ENCODE results near the gene VPS33A.

DNA sequence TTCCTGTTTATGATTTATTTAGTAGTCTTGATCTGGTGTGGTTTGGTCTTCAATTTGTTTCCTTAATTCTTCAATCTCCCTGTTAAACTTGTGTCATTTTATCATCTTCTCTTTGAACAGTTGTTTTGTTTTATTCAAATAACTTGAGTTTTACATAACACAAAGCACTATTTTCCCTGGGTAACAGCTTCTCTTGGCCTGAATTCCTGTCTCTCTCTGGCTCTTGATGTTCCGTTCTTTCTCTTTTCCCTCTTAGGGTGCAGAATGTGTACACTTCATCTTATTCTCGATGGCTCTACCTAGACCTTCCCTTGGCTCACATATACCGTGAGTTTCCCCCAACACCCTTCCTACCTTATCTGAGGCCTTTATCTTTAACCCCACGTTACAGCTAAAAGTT, 36.8 kb upstream of the VPS33A start:
- TF ChIP-seq BCL11A (IDR thresholded peaks at IDR 0.05; ENCODE audit: low read depth in 2 of 2, low read length in 2 of 2) = no peak
- TF ChIP-seq, protein P1, sequence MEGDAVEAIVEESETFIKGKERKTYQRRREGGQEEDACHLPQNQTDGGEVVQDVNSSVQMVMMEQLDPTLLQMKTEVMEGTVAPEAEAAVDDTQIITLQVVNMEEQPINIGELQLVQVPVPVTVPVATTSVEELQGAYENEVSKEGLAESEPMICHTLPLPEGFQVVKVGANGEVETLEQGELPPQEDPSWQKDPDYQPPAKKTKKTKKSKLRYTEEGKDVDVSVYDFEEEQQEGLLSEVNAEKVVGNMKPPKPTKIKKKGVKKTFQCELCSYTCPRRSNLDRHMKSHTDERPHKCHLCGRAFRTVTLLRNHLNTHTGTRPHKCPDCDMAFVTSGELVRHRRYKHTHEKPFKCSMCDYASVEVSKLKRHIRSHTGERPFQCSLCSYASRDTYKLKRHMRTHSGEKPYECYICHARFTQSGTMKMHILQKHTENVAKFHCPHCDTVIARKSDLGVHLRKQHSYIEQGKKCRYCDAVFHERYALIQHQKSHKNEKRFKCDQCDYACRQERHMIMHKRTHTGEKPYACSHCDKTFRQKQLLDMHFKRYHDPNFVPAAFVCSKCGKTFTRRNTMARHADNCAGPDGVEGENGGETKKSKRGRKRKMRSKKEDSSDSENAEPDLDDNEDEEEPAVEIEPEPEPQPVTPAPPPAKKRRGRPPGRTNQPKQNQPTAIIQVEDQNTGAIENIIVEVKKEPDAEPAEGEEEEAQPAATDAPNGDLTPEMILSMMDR (IDR thresholded peaks at IDR 0.05; ENCODE audit: control extremely low read depth in 1 of 3, insufficient read depth in 1 of 3, low read depth in 1 of 3, low read length in 3 of 3) = no peak
- TF ChIP-seq, protein P2, sequence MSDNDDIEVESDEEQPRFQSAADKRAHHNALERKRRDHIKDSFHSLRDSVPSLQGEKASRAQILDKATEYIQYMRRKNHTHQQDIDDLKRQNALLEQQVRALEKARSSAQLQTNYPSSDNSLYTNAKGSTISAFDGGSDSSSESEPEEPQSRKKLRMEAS (IDR thresholded peaks at IDR 0.05) = no peak
- no peak for TF ChIP-seq SP4 (IDR thresholded peaks at IDR 0.05; ENCODE audit: low read length)
- TF ChIP-seq POLR2A (IDR thresholded peaks at IDR 0.05; ENCODE audit: control extremely low read depth in 1 of 2, low read depth in 2 of 2, low read length in 2 of 2) = no peak
- TF ChIP-seq CREB1 (IDR thresholded peaks at IDR 0.05) = no peak
- TF ChIP-seq EZH2 (IDR thresholded peaks at IDR 0.05; ENCODE audit: low read depth, low read length, severe bottlenecking) = no peak
- TF ChIP-seq EP300 (IDR thresholded peaks at IDR 0.05; ENCODE audit: borderline replicate concordance in 1 of 2, low read depth in 2 of 2, low read length in 2 of 2) = no peak
